Naive thymus-derived CD4-positive, alpha-beta T cell (primary cell): ENCODE measurements around the gene WSCD1. TPM values are rescaled to one million over a fixed set of nuclear protein-coding genes. Genes with fewer than 3 reads are reported as not detected.

ENCODE experiments used
- ATAC-seq: fragments of 150-1000 bp; cut with Tn5 transposase; 2 replicates; pipeline ENCODE4 v1.10.0; 2021; ENCODE audit warnings: mild to moderate bottlenecking, moderate library complexity
- CTCF ChIA-PET: fragments of 350-600 bp; sonication (Branson Sonifier 250); formaldehyde crosslinking; loops from one replicate; lab custom pipeline; 2021; ENCODE audit warnings: antibody characterized with exemption; lab: Charles Lee
- POLR2A ChIA-PET: fragments of 350-600 bp; sonication (Branson Sonifier 250); formaldehyde crosslinking; loops from one replicate; lab custom pipeline; 2021; ENCODE audit warnings: antibody characterized with exemption, inconsistent platforms; lab: Charles Lee
- DNase-seq, 9 donors: peaks; one replicate each; pipeline versions ENCODE4 v3.0.0 to v3.0.0-alpha.2; 2020 to 2022; ENCODE audit warnings: mixed read lengths in 1 of 9
- H3K27ac ChIP-seq: one replicate; pipeline ENCODE4 v1.7.0; 2013; ENCODE audit warnings: mild to moderate bottlenecking, low read depth, low read length, moderate library complexity
- H3K27me3 ChIP-seq, 2 donors: one replicate each; pipeline ENCODE4 v1.7.0; 2013; ENCODE audit warnings: low read length in 2 of 2, mild to moderate bottlenecking in 2 of 2, moderate library complexity in 2 of 2; ENCODE audit not compliant: control insufficient read depth in 2 of 2, insufficient read depth in 2 of 2
- H3K36me3 ChIP-seq, 3 experiments: 1 replicate in 2 of 3; 2 replicates in 1 of 3; pipeline ENCODE4 v1.7.0; 2013; ENCODE audit warnings: low read length in 3 of 3, mild to moderate bottlenecking in 3 of 3, moderate library complexity in 1 of 3; ENCODE audit not compliant: insufficient read depth in 3 of 3, control insufficient read depth in 2 of 3
- H3K4me1 ChIP-seq, 2 donors: one replicate each; pipeline ENCODE4 v1.7.0; 2013; ENCODE audit warnings: low read length in 2 of 2, mild to moderate bottlenecking in 2 of 2, moderate library complexity in 1 of 2; ENCODE audit not compliant: control insufficient read depth in 2 of 2, insufficient read depth in 2 of 2
- H3K4me3 ChIP-seq: 2 replicates; pipeline ENCODE4 v1.7.0; 2013; ENCODE audit warnings: mild to moderate bottlenecking, low read length
- H3K9me3 ChIP-seq, 3 experiments: 1 replicate in 2 of 3; 2 replicates in 1 of 3; pipeline ENCODE4 v1.7.0; 2013; ENCODE audit warnings: low read length in 3 of 3; ENCODE audit not compliant: control insufficient read depth in 2 of 3
- H3K27ac Mint-ChIP-seq, 9 donors: one replicate each; pipeline ENCODE4 v1.8.0; 2020 to 2022; ENCODE audit warnings: mixed read lengths in 9 of 9, mild to moderate bottlenecking in 8 of 9, moderate library complexity in 5 of 9, inconsistent platforms in 2 of 9
- H3K27me3 Mint-ChIP-seq, 5 donors: one replicate each; pipeline ENCODE4 v1.8.0; 2021 to 2022; ENCODE audit warnings: mixed read lengths in 5 of 5, mild to moderate bottlenecking in 1 of 5
- H3K36me3 Mint-ChIP-seq, 5 donors: one replicate each; pipeline ENCODE4 v1.8.0; 2020 to 2022; ENCODE audit warnings: mixed read lengths in 5 of 5, mild to moderate bottlenecking in 3 of 5, inconsistent platforms in 1 of 5
- H3K4me1 Mint-ChIP-seq, 7 donors: one replicate each; pipeline ENCODE4 v1.8.0; 2020 to 2022; ENCODE audit warnings: mixed read lengths in 7 of 7, mild to moderate bottlenecking in 3 of 7, inconsistent platforms in 1 of 7
- H3K4me3 Mint-ChIP-seq, 10 donors: one replicate each; pipeline ENCODE4 v1.8.0; 2020 to 2022; ENCODE audit warnings: mild to moderate bottlenecking in 10 of 10, mixed read lengths in 10 of 10, moderate library complexity in 6 of 10, inconsistent platforms in 2 of 10
- H3K9me3 Mint-ChIP-seq, 11 donors: one replicate each; pipeline ENCODE4 v1.8.0; 2020 to 2022; ENCODE audit warnings: mixed read lengths in 11 of 11, mild to moderate bottlenecking in 4 of 11, inconsistent platforms in 1 of 11, moderate library complexity in 1 of 11
- intact Hi-C, 2 donors: fragments of 100-400 bp; cut with micrococcal nuclease; formaldehyde crosslinking; loops; one replicate each; pipeline ENCODE4 v1.15.1; 2023
- polyA plus RNA-seq, 2 donors: library from polyadenylated mRNA; unstranded; fragments of 300-500 nt; fragmentation: Illumina TruSeq; gene quantifications; one replicate each; pipeline ENCODE4 v1.2.3, GENCODE V29; 2021
- total RNA-seq, 6 experiments: library from RNA in 5 of 6; stranded (reverse) in 5 of 6; gene quantifications; 1 replicate in 5 of 6; 2 replicates in 1 of 6; pipeline ENCODE4 v1.2.3 and lab custom pipeline; 2021 to 2026

Gene WSCD1
- total and polyA plus RNA-seq, 7 experiments from 2014 or later = 0.13 to 0.73 (median 0.27) TPM; not detected in 2

DNA sequence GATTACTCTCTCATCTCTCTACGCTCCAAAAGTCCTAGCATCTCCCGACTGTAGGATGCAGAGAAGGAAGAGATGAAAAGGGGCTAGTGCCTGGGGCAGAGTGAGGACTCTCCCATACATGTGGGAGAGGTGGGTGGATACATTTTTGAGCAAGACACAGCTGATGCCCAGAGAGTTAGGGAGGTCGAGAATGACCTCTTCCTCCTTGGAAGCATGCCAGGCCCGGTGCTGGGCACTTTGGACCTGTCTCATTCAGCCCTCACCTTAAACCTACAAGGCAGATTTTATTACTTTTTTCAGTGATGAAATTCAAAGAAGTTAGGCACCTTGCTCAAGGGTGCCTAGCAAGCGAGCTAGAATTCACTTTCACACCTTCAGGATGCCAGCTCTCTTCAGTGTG lies 38.2 kb downstream of the WSCD1 start:
- H3K9me3 ChIP-seq = no peaks in the 10 kb centered on the region
- no peak overlapping the region for H3K27ac ChIP-seq
- no peaks in the 10 kb centered on the region for H3K4me1 ChIP-seq
- ATAC-seq (no peak), DNase-seq (no peak)
- Mint-ChIP-seq H3K27ac (no peak overlapping the region), H3K27me3 (peaks cover 0 to 37% (median 27%) of the 10 kb centered on the region in 5 donors), H3K36me3 (no peaks in the 10 kb centered on the region), H3K4me1 (peaks cover 0 to 3% (median 0%) of the 10 kb centered on the region in 7 donors), H3K9me3 (peaks cover 0 to 4% (median 0%) of the 10 kb centered on the region in 11 donors), H3K4me3 (no peak overlapping the region)
- H3K27me3 ChIP-seq = no peaks in the 10 kb centered on the region
- POLR2A ChIA-PET = no interaction called here
- H3K36me3 ChIP-seq = no peaks in the 10 kb centered on the region
- no peak overlapping the region for H3K4me3 ChIP-seq
- CTCF ChIA-PET = no interaction called here
- intact Hi-C loops = no loop called here

GRCh38 chr17:6108987-6109386 lies 38.8 kb downstream of the WSCD1 start:
- DNase-seq = no peak
- H3K36me3 Mint-ChIP-seq = no peaks in the 10 kb centered on the region
- Histone ChIP-seq H3K9me3 (no peaks in the 10 kb centered on the region), H3K27me3 (no peaks in the 10 kb centered on the region), H3K36me3 (no peaks in the 10 kb centered on the region), H3K4me3 (no peak overlapping the region), H3K27ac (no peak overlapping the region), H3K4me1 (no peaks in the 10 kb centered on the region)
- peaks cover 0 to 3% (median 0%) of the 10 kb centered on the region in 7 donors for H3K4me1 Mint-ChIP-seq
- H3K4me3 Mint-ChIP-seq = no peak overlapping the region
- peaks cover 0 to 4% (median 0%) of the 10 kb centered on the region in 11 donors for H3K9me3 Mint-ChIP-seq
- intact Hi-C loops = no loop called here
- H3K27ac Mint-ChIP-seq = no peak overlapping the region
- no peak for ATAC-seq
- H3K27me3 Mint-ChIP-seq = peaks cover 0 to 37% (median 27%) of the 10 kb centered on the region in 5 donors
- ChIA-PET POLR2A (no interaction called here), CTCF (no interaction called here)

DNA sequence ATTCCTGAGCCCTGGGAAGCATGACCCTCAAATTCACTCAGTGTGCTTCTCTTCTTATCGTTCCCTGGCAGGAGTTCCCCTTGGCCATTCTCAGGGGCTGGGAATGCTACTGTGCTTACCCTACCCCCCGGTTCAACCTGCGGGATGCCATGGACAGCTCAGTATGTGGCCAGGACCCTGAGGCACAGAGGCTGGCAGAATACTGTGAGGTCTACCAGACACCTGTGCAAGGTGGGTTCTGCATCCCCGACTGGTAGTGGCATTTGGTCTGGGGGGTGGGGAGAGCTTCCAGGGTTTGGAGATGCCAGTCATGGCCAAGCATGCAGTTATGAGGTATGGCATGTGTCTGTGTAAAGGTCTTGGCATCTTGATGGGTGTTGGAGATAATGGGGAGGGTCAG lies 39.4 kb downstream of the WSCD1 start:
- DNase-seq (no peak), ATAC-seq (no peak)
- H3K27ac Mint-ChIP-seq = no peak overlapping the region
- POLR2A ChIA-PET = no interaction called here
- Histone ChIP-seq H3K9me3 (no peaks in the 10 kb centered on the region), H3K4me3 (no peak overlapping the region), H3K4me1 (no peaks in the 10 kb centered on the region), H3K36me3 (no peaks in the 10 kb centered on the region), H3K27ac (no peak overlapping the region), H3K27me3 (no peaks in the 10 kb centered on the region)
- CTCF ChIA-PET = no interaction called here
- intact Hi-C loops = no loop called here
- no peaks in the 10 kb centered on the region for H3K36me3 Mint-ChIP-seq
- peaks cover 0 to 4% (median 0%) of the 10 kb centered on the region in 11 donors for H3K9me3 Mint-ChIP-seq
- H3K4me3 Mint-ChIP-seq = no peak overlapping the region
- peaks cover 0 to 37% (median 27%) of the 10 kb centered on the region in 5 donors for H3K27me3 Mint-ChIP-seq
- peaks cover 0 to 3% (median 0%) of the 10 kb centered on the region in 7 donors for H3K4me1 Mint-ChIP-seq

DNA sequence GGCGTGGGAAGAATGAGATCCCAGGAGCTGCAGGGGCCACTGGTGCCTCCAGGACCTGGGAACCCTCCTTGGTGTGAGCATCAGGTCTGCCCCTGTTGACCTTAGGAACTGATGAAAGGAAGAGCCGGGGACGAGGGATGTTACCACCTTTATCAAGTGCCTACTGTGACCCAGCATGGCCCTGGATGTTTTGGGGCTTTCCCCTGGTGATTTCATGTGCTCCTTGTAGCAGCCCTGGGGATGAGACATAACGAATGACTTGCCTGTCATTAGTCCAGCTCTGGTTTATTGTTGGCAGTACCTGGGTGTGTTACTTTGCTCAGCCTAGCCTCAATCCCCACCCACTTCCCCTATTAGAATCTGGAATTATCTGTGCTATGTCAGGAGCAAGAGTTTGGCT lies 39.9 kb downstream of the WSCD1 start:
- no peak overlapping the region for H3K27ac ChIP-seq
- POLR2A ChIA-PET = no interaction called here
- H3K27me3 ChIP-seq = no peaks in the 10 kb centered on the region
- intact Hi-C loops = no loop called here
- Mint-ChIP-seq H3K4me3 (no peak overlapping the region), H3K4me1 (peaks cover 0 to 3% (median 0%) of the 10 kb centered on the region in 7 donors), H3K9me3 (peaks cover 0 to 4% (median 0%) of the 10 kb centered on the region in 11 donors), H3K27ac (no peak overlapping the region), H3K27me3 (peaks cover 0 to 34% (median 26%) of the 10 kb centered on the region in 5 donors), H3K36me3 (no peaks in the 10 kb centered on the region)
- H3K4me3 ChIP-seq = no peak overlapping the region
- no peaks in the 10 kb centered on the region for H3K9me3 ChIP-seq
- no peaks in the 10 kb centered on the region for H3K4me1 ChIP-seq
- ATAC-seq (no peak), DNase-seq (no peak)
- CTCF ChIA-PET = no interaction called here
- H3K36me3 ChIP-seq = no peaks in the 10 kb centered on the region

- H3K27me3 Mint-ChIP-seq = peaks cover 0 to 31% (median 21%) of the 10 kb centered on the region in 5 donors
- H3K27ac ChIP-seq = no peak overlapping the region
- no peaks in the 10 kb centered on the region for H3K36me3 Mint-ChIP-seq
- H3K27ac Mint-ChIP-seq = no peak overlapping the region
- POLR2A ChIA-PET = no interaction called here
- no peaks in the 10 kb centered on the region for H3K4me1 ChIP-seq
- H3K9me3 ChIP-seq = no peaks in the 10 kb centered on the region
- ATAC-seq = no peak
- intact Hi-C loops = no loop called here
- peaks cover 0 to 4% (median 0%) of the 10 kb centered on the region in 11 donors for H3K9me3 Mint-ChIP-seq
- H3K4me1 Mint-ChIP-seq = peaks cover 0 to 3% (median 0%) of the 10 kb centered on the region in 7 donors
- no peak for DNase-seq
- no peaks in the 10 kb centered on the region for H3K36me3 ChIP-seq
- H3K4me3 Mint-ChIP-seq = no peak overlapping the region
- CTCF ChIA-PET = no interaction called here
- no peaks in the 10 kb centered on the region for H3K27me3 ChIP-seq
- no peak overlapping the region for H3K4me3 ChIP-seq
Observed at GRCh38 chr17:6110592-6110991, 40.4 kb downstream of the WSCD1 start.

DNA sequence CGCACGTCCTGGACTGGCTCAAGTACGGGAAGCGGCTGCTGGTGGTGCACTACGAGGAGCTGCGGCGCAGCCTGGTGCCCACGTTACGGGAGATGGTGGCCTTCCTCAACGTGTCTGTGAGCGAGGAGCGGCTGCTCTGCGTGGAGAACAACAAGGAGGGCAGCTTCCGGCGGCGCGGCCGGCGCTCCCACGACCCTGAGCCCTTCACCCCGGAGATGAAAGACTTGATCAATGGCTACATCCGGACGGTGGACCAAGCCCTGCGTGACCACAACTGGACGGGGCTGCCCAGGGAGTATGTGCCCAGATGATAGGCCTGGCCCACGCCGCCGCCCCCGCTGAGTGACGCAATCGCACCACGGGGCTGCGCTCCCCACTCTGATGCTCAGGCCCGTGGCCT lies 50.2 kb downstream of the WSCD1 start:
- Mint-ChIP-seq H3K27ac (no peak overlapping the region), H3K27me3 (peaks cover 0 to 6% (median 0%) of the 10 kb centered on the region in 5 donors), H3K36me3 (peaks cover 0 to 6% (median 0%) of the 10 kb centered on the region in 5 donors), H3K4me1 (no peaks in the 10 kb centered on the region), H3K9me3 (peaks cover 2 to 24% (median 10%) of the 10 kb centered on the region in 11 donors), H3K4me3 (no peak overlapping the region)
- no peaks in the 10 kb centered on the region for H3K4me1 ChIP-seq
- no peak overlapping the region for H3K4me3 ChIP-seq
- H3K36me3 ChIP-seq = no peaks in the 10 kb centered on the region
- no peaks in the 10 kb centered on the region for H3K27me3 ChIP-seq
- DNase-seq = no peak
- H3K9me3 ChIP-seq = peaks cover 0 to 7% (median 5%) of the 10 kb centered on the region in 3 experiments
- no peak overlapping the region for H3K27ac ChIP-seq
- ChIA-PET POLR2A (no interaction called here), CTCF (no interaction called here)
- ATAC-seq = no peak
- intact Hi-C loops = no loop called here

DNA sequence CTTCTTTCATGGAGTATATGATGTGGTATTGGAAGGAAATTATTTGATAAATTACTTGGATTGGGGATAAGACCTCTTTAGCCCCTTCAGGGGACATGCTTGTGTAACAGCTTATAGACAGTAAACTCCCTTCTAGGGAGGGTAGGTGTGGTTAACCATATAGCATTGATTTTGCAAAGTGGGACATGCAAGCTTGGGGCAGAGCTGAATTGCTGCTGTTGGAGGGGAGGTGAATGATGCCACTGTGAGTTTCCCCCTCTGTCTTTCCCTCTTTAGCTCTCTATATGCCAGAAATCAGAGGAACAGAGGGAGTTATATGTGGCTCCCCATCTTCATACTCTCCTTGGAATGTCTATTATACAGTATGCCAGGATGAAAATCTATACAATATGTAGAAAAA lies 54.7 kb downstream of the WSCD1 start:
- CTCF ChIA-PET = no interaction called here
- no peak for ATAC-seq
- Histone ChIP-seq H3K9me3 (peaks cover 0 to 7% (median 5%) of the 10 kb centered on the region in 3 experiments), H3K27ac (no peak overlapping the region), H3K4me1 (no peaks in the 10 kb centered on the region), H3K36me3 (no peaks in the 10 kb centered on the region), H3K27me3 (no peaks in the 10 kb centered on the region), H3K4me3 (no peak overlapping the region)
- peaks cover 0 to 6% (median 3%) of the 10 kb centered on the region in 5 donors for H3K27me3 Mint-ChIP-seq
- H3K36me3 Mint-ChIP-seq = peaks cover 0 to 6% (median 0%) of the 10 kb centered on the region in 5 donors
- H3K9me3 Mint-ChIP-seq = peaks cover 0 to 29% (median 14%) of the 10 kb centered on the region in 11 donors
- no peak for DNase-seq
- intact Hi-C loops = no loop called here
- no peak overlapping the region for H3K4me3 Mint-ChIP-seq
- H3K4me1 Mint-ChIP-seq = no peaks in the 10 kb centered on the region
- no peak overlapping the region for H3K27ac Mint-ChIP-seq
- POLR2A ChIA-PET = no interaction called here
